ENCODE data around the gene CRYL1. TPM values are rescaled to one million over a fixed set of nuclear protein-coding genes. Genes with fewer than 3 reads are reported as not detected.

CRYL1 gene
- polyA plus RNA-seq, 2 of the 4 experiments (the other 2 are of a cell fraction), result 4.1 to 17.4 TPM

GRCh38 chr13:20407759-20408158, 117.9 kb downstream of the CRYL1 start:
- ChIA-PET POLR2A (no interaction called here), CTCF (no interaction called here)
- Histone ChIP-seq H3K9me3 (no peaks in the 10 kb centered on the region), H3K4me3 (no peak overlapping the region), H3K4me2 (no peak overlapping the region), H3K27ac (no peak overlapping the region), H3K4me1 (no peaks in the 10 kb centered on the region)
- FAIRE-seq, result no peak
- 85% methylated on average over 5 of the region's 5 CpGs for WGBS (ENCODE audit: missing lambda C conversion rate)
- ATAC-seq, result no peak
- no peak for DNase-seq (ENCODE audit: low read depth in 1 of 2, low spot score in 1 of 2)
- TF ChIP-seq CEBPB (IDR thresholded peaks at IDR 0.05), result no peak
- TF ChIP-seq FOXS1 (CRISPR knock-in tag; IDR thresholded peaks at IDR 0.05), result no peak

- no peak overlapping the region for H3K27ac ChIP-seq
- TF ChIP-seq PHF8 (IDR thresholded peaks at IDR 0.05; ENCODE audit: borderline replicate concordance, low read depth), result no peak
- no peak for TF ChIP-seq NFE2L2 (conservative IDR thresholded peaks at IDR 0.05; ENCODE audit: low read length)
- TF ChIP-seq MAX (IDR thresholded peaks at IDR 0.05), result no peak
- TF ChIP-seq RCOR1 (IDR thresholded peaks at IDR 0.05; ENCODE audit: low read depth, low read length), result no peak
- TF ChIP-seq TP53 (CRISPR knock-in tag; IDR thresholded peaks at IDR 0.05), result no peak
- TF ChIP-seq HEYL (CRISPR knock-in tag; IDR thresholded peaks at IDR 0.05), result no peak
- no peak for TF ChIP-seq EHMT2 (IDR thresholded peaks at IDR 0.05; ENCODE audit: low read depth)
- TF ChIP-seq MAZ (IDR thresholded peaks at IDR 0.05; ENCODE audit: borderline replicate concordance, low read depth, low read length), result no peak
- no peak for TF ChIP-seq KDM5A (IDR thresholded peaks at IDR 0.05)
- no peak for TF ChIP-seq CBX2 (IDR thresholded peaks at IDR 0.05; ENCODE audit: borderline replicate concordance, low read depth)
- no peak for TF ChIP-seq PBX3 (IDR thresholded peaks at IDR 0.05)
- TF ChIP-seq CHD4 (IDR thresholded peaks at IDR 0.05; ENCODE audit: borderline replicate concordance), result no peak
- no peak for TF ChIP-seq NPAS2 (CRISPR knock-in tag; IDR thresholded peaks at IDR 0.05; ENCODE audit: borderline replicate concordance)
- TF ChIP-seq MAFK (IDR thresholded peaks at IDR 0.05; ENCODE audit: partially characterized antibody), result no peak
- no peak for FAIRE-seq
- ChIA-PET POLR2A (no interaction called here), CTCF (no interaction called here)
- no peak for ATAC-seq
- H3K9me3 ChIP-seq, result no peaks in the 10 kb centered on the region
- H3K4me1 ChIP-seq, result no peaks in the 10 kb centered on the region
- WGBS (ENCODE audit: missing lambda C conversion rate), result 84% methylated on average over 16 of the region's 17 CpGs
- no peak for DNase-seq (ENCODE audit: low read depth in 1 of 2, low spot score in 1 of 2)
- no peak overlapping the region for H3K4me3 ChIP-seq
- no peak overlapping the region for H3K4me2 ChIP-seq
Observed at GRCh38 chr13:20405691-20406090, 120.0 kb downstream of the CRYL1 start.

GRCh38 chr13:20404488-20405222, 121.0 kb downstream of the CRYL1 start:
- TF ChIP-seq JUN (IDR thresholded peaks at IDR 0.05) (no peak), POLR2AphosphoS2 (conservative IDR thresholded peaks at IDR 0.05; ENCODE audit: low read length) (no peak), RARB (CRISPR knock-in tag; IDR thresholded peaks at IDR 0.05) (no peak), GATA3 (IDR thresholded peaks at IDR 0.05; ENCODE audit: borderline replicate concordance) (no peak), CHD4 (IDR thresholded peaks at IDR 0.05; ENCODE audit: borderline replicate concordance) (no peak), USF2 (IDR thresholded peaks at IDR 0.05) (no peak), FOSL2 (IDR thresholded peaks at IDR 0.05) (no peak), FOSL2 (CRISPR knock-in tag; IDR thresholded peaks at IDR 0.05) (no peak), ESRRA (IDR thresholded peaks at IDR 0.05; ENCODE audit: borderline replicate concordance, low read length) (no peak), E2F6 (IDR thresholded peaks at IDR 0.05; ENCODE audit: borderline replicate concordance, low read depth) (no peak), HEYL (CRISPR knock-in tag; IDR thresholded peaks at IDR 0.05) (no peak), POLR2A (IDR thresholded peaks at IDR 0.05; ENCODE audit: low read length) (no peak), CBX8 (IDR thresholded peaks at IDR 0.05) (no peak)
- H3K4me3 ChIP-seq, result no peak overlapping the region
- ChIA-PET POLR2A (no interaction called here), CTCF (no interaction called here)
- no peaks in the 10 kb centered on the region for H3K9me3 ChIP-seq
- H3K4me2 ChIP-seq, result no peak overlapping the region
- ATAC-seq (no peak), DNase-seq (ENCODE audit: low read depth in 1 of 2, low spot score in 1 of 2) (no peak), FAIRE-seq (no peak)
- WGBS (ENCODE audit: missing lambda C conversion rate), result 77% methylated on average over 11 of the region's 13 CpGs
- H3K27ac ChIP-seq, result no peak overlapping the region
- H3K4me1 ChIP-seq, result no peaks in the 10 kb centered on the region
